CD8-positive, alpha-beta memory T cell (primary cell): Measurements from ENCODE around the gene LYRM4. TPM values are rescaled to one million over a fixed set of nuclear protein-coding genes. Genes with fewer than 3 reads are reported as not detected.

Experiments used
- CTCF ChIA-PET: fragments of 350-600 bp; sonication (Branson Sonifier 250); formaldehyde crosslinking; loops from one replicate; lab custom pipeline; 2021; ENCODE audit warnings: antibody characterized with exemption; lab: Charles Lee
- POLR2A ChIA-PET: fragments of 350-600 bp; sonication (Branson Sonifier 250); formaldehyde crosslinking; loops from one replicate; lab custom pipeline; 2021; ENCODE audit warnings: antibody characterized with exemption; lab: Charles Lee
- DNase-seq, 5 donors: peaks; one replicate each; pipeline versions ENCODE4 v3.0.0 to v3.0.0-alpha.2; 2020 to 2022; ENCODE audit warnings: mixed read lengths in 1 of 5
- H3K27ac ChIP-seq: one replicate; pipeline ENCODE4 v1.7.0; 2013; ENCODE audit warnings: low read depth, mild to moderate bottlenecking, low read length, moderate library complexity
- H3K27me3 ChIP-seq: 2 replicates; pipeline ENCODE4 v1.7.0; 2013; ENCODE audit warnings: low read length, mild to moderate bottlenecking; ENCODE audit not compliant: insufficient read depth, poor library complexity, severe bottlenecking
- H3K36me3 ChIP-seq: 2 replicates; pipeline ENCODE4 v1.7.0; 2013; ENCODE audit warnings: mild to moderate bottlenecking, low read length, moderate library complexity; ENCODE audit not compliant: insufficient read depth
- H3K4me1 ChIP-seq: 2 replicates; pipeline ENCODE4 v1.7.0; 2013; ENCODE audit warnings: mild to moderate bottlenecking, low read length, moderate library complexity; ENCODE audit not compliant: insufficient read depth
- H3K4me3 ChIP-seq: 2 replicates; pipeline ENCODE4 v1.7.0; 2013; ENCODE audit warnings: mild to moderate bottlenecking, low read length
- H3K9me3 ChIP-seq: 2 replicates; pipeline ENCODE4 v1.7.0; 2013; ENCODE audit warnings: mild to moderate bottlenecking, low read length
- H3K27ac Mint-ChIP-seq, 8 donors: one replicate each; pipeline ENCODE4 v1.8.0; 2020 to 2021; ENCODE audit warnings: mixed read lengths in 8 of 8, mild to moderate bottlenecking in 6 of 8, inconsistent platforms in 3 of 8, moderate library complexity in 3 of 8
- H3K27me3 Mint-ChIP-seq, 2 donors: one replicate each; pipeline ENCODE4 v1.8.0; 2020 to 2021; ENCODE audit warnings: mixed read lengths in 2 of 2, mild to moderate bottlenecking in 1 of 2, moderate library complexity in 1 of 2
- H3K36me3 Mint-ChIP-seq, 3 donors: one replicate each; pipeline ENCODE4 v1.8.0; 2020 to 2021; ENCODE audit warnings: mixed read lengths in 3 of 3, inconsistent platforms in 1 of 3, mild to moderate bottlenecking in 1 of 3
- H3K4me1 Mint-ChIP-seq, 3 donors: one replicate each; pipeline ENCODE4 v1.8.0; 2020 to 2021; ENCODE audit warnings: mixed read lengths in 3 of 3, inconsistent platforms in 1 of 3, mild to moderate bottlenecking in 1 of 3
- H3K4me3 Mint-ChIP-seq, 7 donors: one replicate each; pipeline ENCODE4 v1.8.0; 2020 to 2021; ENCODE audit warnings: mixed read lengths in 7 of 7, mild to moderate bottlenecking in 6 of 7, moderate library complexity in 4 of 7, inconsistent platforms in 2 of 7
- H3K9me3 Mint-ChIP-seq, 5 donors: one replicate each; pipeline ENCODE4 v1.8.0; 2020 to 2022; ENCODE audit warnings: mixed read lengths in 5 of 5, mild to moderate bottlenecking in 3 of 5, moderate library complexity in 2 of 5, inconsistent platforms in 1 of 5
- polyA plus RNA-seq: library from polyadenylated mRNA; unstranded; fragments of 300-500 nt; fragmentation: Illumina TruSeq; gene quantifications from one replicate; pipeline ENCODE4 v1.2.3, GENCODE V29; 2021
- total RNA-seq, 2 experiments: library from RNA; stranded (reverse); gene quantifications; one replicate each; pipeline ENCODE4 v1.2.3, GENCODE V29; 2021

LYRM4 gene
- total and polyA plus RNA-seq, 3 experiments from 2014 or later = 26.5 to 58.2 (median 55.1) TPM

DNA sequence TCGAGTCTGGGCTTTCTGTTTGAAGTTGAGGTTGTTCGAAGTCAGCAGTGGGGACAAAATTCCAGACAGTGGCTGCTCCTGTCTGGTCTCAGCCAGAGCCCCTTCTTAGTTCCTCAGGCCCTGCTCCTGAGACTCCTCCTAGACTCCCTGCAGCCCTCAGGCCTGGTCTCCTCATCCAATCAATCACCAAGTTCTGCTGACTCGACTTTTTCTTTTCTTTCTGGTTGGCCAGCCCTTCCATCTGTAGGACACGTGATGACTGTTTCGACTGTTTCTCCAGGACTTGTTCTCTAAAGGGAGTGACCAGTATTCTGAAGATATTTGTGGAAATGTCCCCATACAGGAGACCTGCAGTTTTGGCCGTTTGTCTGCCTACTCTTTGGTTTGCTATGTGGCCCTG lies 156.1 kb downstream of the LYRM4 start:
- Histone ChIP-seq H3K9me3 (no peaks in the 10 kb centered on the region), H3K4me1 (no peaks in the 10 kb centered on the region), H3K4me3 (no peak overlapping the region), H3K27ac (no peak overlapping the region), H3K36me3 (no peaks in the 10 kb centered on the region), H3K27me3 (no peaks in the 10 kb centered on the region)
- H3K36me3 Mint-ChIP-seq = peaks cover 0 to 4% (median 2%) of the 10 kb centered on the region in 3 donors
- no peak for DNase-seq
- H3K9me3 Mint-ChIP-seq = no peaks in the 10 kb centered on the region
- ChIA-PET CTCF (no interaction called here), POLR2A (no interaction called here)
- no peaks in the 10 kb centered on the region for H3K27me3 Mint-ChIP-seq
- H3K4me3 Mint-ChIP-seq = no peak overlapping the region
- H3K27ac Mint-ChIP-seq = no peak overlapping the region
- no peaks in the 10 kb centered on the region for H3K4me1 Mint-ChIP-seq

DNA sequence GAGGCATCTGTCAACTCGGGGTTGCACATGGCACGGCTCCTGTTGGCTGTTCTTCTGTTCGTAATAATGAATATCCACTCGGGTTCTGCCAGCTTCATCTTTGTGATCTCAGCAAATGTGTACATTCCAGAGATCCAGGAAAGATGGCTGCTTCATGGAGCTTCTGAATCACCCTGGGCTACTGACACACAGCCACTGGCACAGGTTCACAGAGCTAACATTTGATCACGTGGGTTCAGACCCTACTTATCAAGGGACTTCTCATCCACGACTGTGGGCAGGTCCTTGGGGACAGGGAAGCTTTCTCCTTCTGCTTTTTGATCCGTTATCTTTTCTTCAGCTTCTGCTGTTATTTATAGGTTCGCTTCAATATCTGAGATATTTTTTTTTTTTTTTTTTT lies 157.5 kb downstream of the LYRM4 start:
- POLR2A ChIA-PET = no interaction called here
- no peak overlapping the region for H3K27ac ChIP-seq
- no peak overlapping the region for H3K4me3 Mint-ChIP-seq
- no peaks in the 10 kb centered on the region for H3K4me1 ChIP-seq
- no peaks in the 10 kb centered on the region for H3K36me3 ChIP-seq
- no peaks in the 10 kb centered on the region for H3K9me3 Mint-ChIP-seq
- no peak overlapping the region for H3K4me3 ChIP-seq
- peaks cover 0 to 4% (median 0%) of the 10 kb centered on the region in 3 donors for H3K36me3 Mint-ChIP-seq
- H3K27ac Mint-ChIP-seq = no peak overlapping the region
- CTCF ChIA-PET = interaction anchor here (0.9 kb wide), 1 partner anchor 10 kb away, joined by 3 read pairs; no protein-coding TSS in a partner anchor
- no peaks in the 10 kb centered on the region for H3K4me1 Mint-ChIP-seq
- H3K9me3 ChIP-seq = no peaks in the 10 kb centered on the region
- no peaks in the 10 kb centered on the region for H3K27me3 ChIP-seq
- H3K27me3 Mint-ChIP-seq = no peaks in the 10 kb centered on the region
- no peak for DNase-seq

DNA sequence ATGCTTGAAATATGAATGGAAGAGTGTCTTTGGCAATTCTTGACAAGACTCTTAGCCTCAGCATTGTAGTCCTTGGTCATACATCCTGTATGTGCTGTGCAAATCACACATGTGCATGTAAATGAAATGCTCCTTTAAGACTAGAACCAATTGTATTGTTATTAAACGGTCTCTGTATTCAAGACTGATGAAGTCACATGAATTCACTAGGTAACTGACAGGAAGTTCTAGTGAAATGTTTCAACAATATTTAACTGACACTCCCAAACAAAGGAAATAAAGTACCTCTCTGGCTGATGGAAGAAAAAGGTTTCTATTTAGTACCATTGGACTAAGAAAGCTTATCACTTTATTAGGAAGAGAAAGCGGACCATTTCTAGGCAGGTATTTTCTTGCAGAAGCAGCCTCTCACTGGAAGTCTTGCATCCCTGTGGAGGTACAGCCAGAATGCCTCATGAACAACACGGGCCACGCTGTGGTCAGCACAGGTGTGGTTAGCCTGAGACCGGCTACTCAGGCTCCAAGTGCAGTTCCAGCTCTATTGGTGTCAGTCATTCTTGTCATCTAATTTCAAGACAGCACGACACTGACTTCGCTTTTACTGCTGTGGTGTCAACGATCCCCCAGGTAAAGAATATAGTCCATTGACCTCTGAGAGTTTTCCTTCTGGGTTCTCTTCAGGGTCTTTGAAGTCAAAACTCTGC lies 158.3 kb downstream of the LYRM4 start:
- no peaks in the 10 kb centered on the region for H3K4me1 Mint-ChIP-seq
- Histone ChIP-seq H3K27me3 (no peaks in the 10 kb centered on the region), H3K36me3 (no peaks in the 10 kb centered on the region), H3K27ac (no peak overlapping the region), H3K4me3 (no peak overlapping the region), H3K4me1 (no peaks in the 10 kb centered on the region), H3K9me3 (no peaks in the 10 kb centered on the region)
- CTCF ChIA-PET = no interaction called here
- POLR2A ChIA-PET = no interaction called here
- H3K4me3 Mint-ChIP-seq = no peak overlapping the region
- no peaks in the 10 kb centered on the region for H3K27me3 Mint-ChIP-seq
- no peak for DNase-seq
- H3K9me3 Mint-ChIP-seq = no peaks in the 10 kb centered on the region
- H3K36me3 Mint-ChIP-seq = peaks cover 0 to 4% (median 0%) of the 10 kb centered on the region in 3 donors
- no peak overlapping the region for H3K27ac Mint-ChIP-seq

DNA sequence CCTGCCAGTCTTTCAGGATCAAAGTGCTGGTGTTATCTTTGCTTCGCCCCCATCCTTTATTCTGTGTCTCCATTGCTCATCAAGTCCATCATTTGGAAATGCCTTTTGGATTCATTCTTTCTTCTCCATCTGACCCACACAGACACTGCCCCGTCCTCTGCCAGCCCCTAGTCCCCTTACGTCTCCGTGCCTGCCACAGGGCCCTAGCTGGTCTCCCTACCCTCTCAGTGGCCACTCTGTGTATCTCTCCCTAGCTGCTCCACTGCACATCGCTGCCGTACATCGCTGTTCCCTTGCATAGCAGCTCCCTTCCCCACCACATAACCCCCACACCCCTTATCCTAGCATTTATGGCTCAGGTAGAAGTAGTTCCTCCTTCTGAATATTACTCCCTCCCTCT lies 159.9 kb downstream of the LYRM4 start:
- H3K9me3 Mint-ChIP-seq = no peaks in the 10 kb centered on the region
- POLR2A ChIA-PET = no interaction called here
- no peak overlapping the region for H3K27ac Mint-ChIP-seq
- H3K4me3 ChIP-seq = no peak overlapping the region
- CTCF ChIA-PET = no interaction called here
- no peaks in the 10 kb centered on the region for H3K4me1 Mint-ChIP-seq
- no peak overlapping the region for H3K4me3 Mint-ChIP-seq
- no peak overlapping the region for H3K27ac ChIP-seq
- no peaks in the 10 kb centered on the region for H3K27me3 Mint-ChIP-seq
- H3K36me3 ChIP-seq = no peaks in the 10 kb centered on the region
- H3K9me3 ChIP-seq = no peaks in the 10 kb centered on the region
- no peak for DNase-seq
- H3K36me3 Mint-ChIP-seq = peaks cover 0 to 4% (median 0%) of the 10 kb centered on the region in 3 donors
- H3K4me1 ChIP-seq = no peaks in the 10 kb centered on the region
- no peaks in the 10 kb centered on the region for H3K27me3 ChIP-seq

DNA sequence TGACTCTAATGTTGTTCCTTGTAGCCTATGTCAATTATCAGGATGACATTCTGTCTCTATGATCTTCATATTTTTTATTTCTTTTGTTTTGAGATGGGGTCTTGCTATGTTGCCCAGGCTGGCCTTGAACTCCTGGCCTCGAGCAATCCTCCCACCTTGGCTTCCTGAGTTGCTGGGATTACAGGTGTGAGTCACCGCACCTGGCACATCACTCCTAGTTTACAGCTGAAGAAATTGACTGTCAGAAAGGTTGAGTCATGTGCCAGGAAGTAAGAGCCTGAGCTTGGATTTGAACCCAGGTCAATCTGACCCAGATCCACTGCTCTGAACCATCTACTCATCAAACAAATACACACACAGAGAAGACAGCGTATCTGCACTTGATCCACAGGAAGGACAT lies 161.2 kb downstream of the LYRM4 start:
- no peak overlapping the region for H3K4me3 ChIP-seq
- no peaks in the 10 kb centered on the region for H3K4me1 Mint-ChIP-seq
- DNase-seq = no peak
- no peaks in the 10 kb centered on the region for H3K9me3 ChIP-seq
- ChIA-PET CTCF (no interaction called here), POLR2A (no interaction called here)
- H3K27ac Mint-ChIP-seq = no peak overlapping the region
- peaks cover 0 to 3% of the 10 kb centered on the region in 2 donors for H3K27me3 Mint-ChIP-seq
- H3K4me1 ChIP-seq = no peaks in the 10 kb centered on the region
- H3K36me3 Mint-ChIP-seq = peaks cover 0 to under 1% (median 0%) of the 10 kb centered on the region in 3 donors
- no peaks in the 10 kb centered on the region for H3K9me3 Mint-ChIP-seq
- no peaks in the 10 kb centered on the region for H3K27me3 ChIP-seq
- H3K4me3 Mint-ChIP-seq = no peak overlapping the region
- no peaks in the 10 kb centered on the region for H3K36me3 ChIP-seq
- no peak overlapping the region for H3K27ac ChIP-seq

DNA sequence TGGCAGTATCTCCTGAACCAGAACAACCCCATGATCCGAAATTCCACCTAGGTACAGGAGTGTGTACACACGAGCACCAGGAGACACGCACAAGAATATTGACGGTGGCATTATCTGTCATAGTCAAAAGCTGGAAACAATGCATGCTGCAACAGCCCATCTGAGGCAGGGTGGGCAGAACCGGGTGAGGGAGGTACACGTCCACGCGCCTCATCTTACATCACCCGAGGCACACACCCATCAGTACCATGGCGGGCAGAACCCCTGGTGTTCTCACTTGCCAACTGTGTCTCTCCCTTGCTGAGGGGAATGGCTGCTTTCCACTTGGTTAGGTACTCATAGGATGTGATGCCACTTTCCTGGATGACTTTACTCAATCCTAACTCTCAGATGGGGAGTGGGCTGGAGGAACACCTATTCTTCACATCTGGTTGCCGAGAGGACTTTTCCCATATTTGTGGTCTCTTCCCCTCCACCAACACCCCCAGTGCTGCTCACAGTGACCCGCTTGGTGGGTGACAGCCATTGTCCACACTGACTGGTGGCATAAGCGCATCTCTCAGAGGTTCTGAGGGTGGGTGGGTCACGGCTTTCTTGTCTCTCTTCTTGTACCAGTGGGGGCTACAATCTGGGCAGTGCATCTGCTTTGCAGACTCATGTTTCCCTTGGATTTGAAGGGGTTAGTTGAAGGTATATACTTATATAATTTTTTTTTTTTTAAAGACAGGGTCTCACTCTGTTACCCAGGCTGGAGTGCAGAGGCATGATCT lies 162.1 kb downstream of the LYRM4 start:
- Histone ChIP-seq H3K4me3 (no peak overlapping the region), H3K27me3 (no peaks in the 10 kb centered on the region), H3K27ac (no peak overlapping the region), H3K36me3 (no peaks in the 10 kb centered on the region), H3K9me3 (no peaks in the 10 kb centered on the region), H3K4me1 (no peaks in the 10 kb centered on the region)
- H3K4me1 Mint-ChIP-seq = no peaks in the 10 kb centered on the region
- POLR2A ChIA-PET = no interaction called here
- no peaks in the 10 kb centered on the region for H3K9me3 Mint-ChIP-seq
- CTCF ChIA-PET = no interaction called here
- no peak for DNase-seq
- no peak overlapping the region for H3K27ac Mint-ChIP-seq
- H3K27me3 Mint-ChIP-seq = peaks cover 0 to 5% of the 10 kb centered on the region in 2 donors
- H3K4me3 Mint-ChIP-seq = no peak overlapping the region
- H3K36me3 Mint-ChIP-seq = no peaks in the 10 kb centered on the region

DNA sequence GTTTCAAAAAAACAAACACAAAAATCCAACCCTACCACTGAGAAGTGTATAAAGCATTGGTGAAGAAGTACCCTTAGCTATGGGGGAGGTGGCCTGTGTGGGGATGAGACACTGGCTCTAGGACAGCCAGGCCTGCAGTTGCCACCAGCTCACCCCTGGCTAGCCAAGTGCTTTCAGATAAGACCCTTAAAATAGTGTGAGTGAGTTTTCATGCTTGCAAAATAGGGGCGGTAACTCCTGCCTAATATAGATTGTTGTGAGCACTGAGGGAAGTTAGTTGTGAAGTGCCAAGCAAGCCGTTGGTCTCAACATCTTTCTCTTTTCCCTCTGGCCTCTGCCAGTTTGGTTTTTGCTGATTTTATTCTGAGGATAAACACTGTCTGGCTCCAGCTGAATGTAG lies 164.3 kb downstream of the LYRM4 start:
- POLR2A ChIA-PET = no interaction called here
- H3K4me1 Mint-ChIP-seq = no peaks in the 10 kb centered on the region
- no peak overlapping the region for H3K27ac ChIP-seq
- peaks cover 3 to 19% of the 10 kb centered on the region in 2 donors for H3K27me3 Mint-ChIP-seq
- no peaks in the 10 kb centered on the region for H3K9me3 ChIP-seq
- no peaks in the 10 kb centered on the region for H3K9me3 Mint-ChIP-seq
- H3K27ac Mint-ChIP-seq = no peak overlapping the region
- H3K4me3 Mint-ChIP-seq = no peak overlapping the region
- no peaks in the 10 kb centered on the region for H3K36me3 Mint-ChIP-seq
- H3K27me3 ChIP-seq = no peaks in the 10 kb centered on the region
- DNase-seq = no peak
- no peaks in the 10 kb centered on the region for H3K4me1 ChIP-seq
- H3K4me3 ChIP-seq = no peak overlapping the region
- CTCF ChIA-PET = no interaction called here
- no peaks in the 10 kb centered on the region for H3K36me3 ChIP-seq

DNA sequence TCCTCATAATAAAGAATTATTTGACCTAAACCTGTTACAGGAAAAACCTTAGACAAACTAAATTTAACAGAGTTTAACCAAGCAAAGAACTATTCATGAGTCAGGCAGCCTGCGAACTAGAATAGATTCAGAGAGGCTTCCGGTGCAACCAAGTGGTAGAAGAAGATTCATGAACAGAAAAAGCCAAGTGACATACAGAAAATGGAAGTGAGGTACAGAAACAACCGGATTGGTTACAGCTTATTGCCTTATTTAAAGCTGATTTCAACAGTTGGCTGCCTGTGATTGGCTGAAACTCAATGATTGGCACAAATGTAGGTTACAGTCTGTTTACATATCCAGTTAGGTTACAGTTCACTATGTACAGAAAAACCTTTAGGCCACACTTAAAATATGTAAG lies 165.5 kb downstream of the LYRM4 start:
- H3K4me1 ChIP-seq = no peaks in the 10 kb centered on the region
- no peak overlapping the region for H3K4me3 ChIP-seq
- no peak for DNase-seq
- no peaks in the 10 kb centered on the region for H3K36me3 ChIP-seq
- Mint-ChIP-seq H3K27ac (no peak overlapping the region), H3K9me3 (no peaks in the 10 kb centered on the region), H3K36me3 (no peaks in the 10 kb centered on the region), H3K4me3 (no peak overlapping the region), H3K4me1 (no peaks in the 10 kb centered on the region), H3K27me3 (peaks cover 4 to 28% of the 10 kb centered on the region in 2 donors)
- POLR2A ChIA-PET = no interaction called here
- CTCF ChIA-PET = no interaction called here
- no peak overlapping the region for H3K27ac ChIP-seq
- H3K27me3 ChIP-seq = no peaks in the 10 kb centered on the region
- H3K9me3 ChIP-seq = no peaks in the 10 kb centered on the region
